Measurements from ENCODE around the gene CCDC171.

CCDC171 gene

DNA sequence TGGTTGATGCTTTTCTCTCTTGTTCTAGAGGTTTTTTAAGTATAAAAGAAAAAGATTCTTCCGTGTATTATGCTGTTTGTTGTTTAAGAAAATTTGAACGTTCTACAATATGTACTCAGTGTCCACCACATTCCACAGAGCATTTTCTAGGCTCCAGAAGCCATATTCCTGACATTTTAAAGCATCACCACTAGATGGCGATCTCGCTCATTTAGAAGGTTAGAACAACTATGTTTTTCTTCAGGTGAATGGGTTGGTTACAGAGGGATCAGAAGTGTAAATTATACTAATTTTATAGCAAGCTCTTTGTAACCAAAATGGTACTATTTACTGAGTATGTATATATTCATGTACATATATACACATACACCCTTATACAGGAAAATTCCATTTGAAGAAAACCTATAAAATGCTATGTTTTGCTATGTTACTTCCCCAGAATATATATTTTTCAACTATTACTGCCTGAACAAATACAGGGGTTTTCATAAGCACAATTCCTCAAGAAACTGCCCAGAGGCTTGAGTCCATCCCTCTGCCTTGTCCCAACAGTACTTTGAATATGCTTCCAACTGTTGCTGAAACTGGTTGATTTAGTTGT, 284.3 kb downstream of the CCDC171 start:
- Mint-ChIP-seq H3K36me3 (no peaks in the 10 kb centered on the region), H3K4me3 (no peak overlapping the region), H3K9me3 (no peaks in the 10 kb centered on the region), H3K4me1 (no peaks in the 10 kb centered on the region), H3K27ac (no peak overlapping the region), H3K27me3 (no peaks in the 10 kb centered on the region)
- ATAC-seq = no peak

- ATAC-seq = no peak
- H3K4me3 Mint-ChIP-seq = no peak overlapping the region
- H3K27me3 Mint-ChIP-seq = no peaks in the 10 kb centered on the region
- no peaks in the 10 kb centered on the region for H3K36me3 Mint-ChIP-seq
- H3K9me3 Mint-ChIP-seq = no peaks in the 10 kb centered on the region
- H3K27ac Mint-ChIP-seq = no peak overlapping the region
- H3K4me1 Mint-ChIP-seq = no peaks in the 10 kb centered on the region
Observed at GRCh38 chr9:15842051-15842450, 289.2 kb downstream of the CCDC171 start.

GRCh38 chr9:15843316-15843715, 290.5 kb downstream of the CCDC171 start:
- ATAC-seq = no peak
- Mint-ChIP-seq H3K27me3 (no peaks in the 10 kb centered on the region), H3K4me3 (no peak overlapping the region), H3K9me3 (no peaks in the 10 kb centered on the region), H3K4me1 (no peaks in the 10 kb centered on the region), H3K27ac (no peak overlapping the region), H3K36me3 (no peaks in the 10 kb centered on the region)

GRCh38 chr9:15843931-15844330, 291.1 kb downstream of the CCDC171 start:
- no peak overlapping the region for H3K4me3 Mint-ChIP-seq
- no peak overlapping the region for H3K27ac Mint-ChIP-seq
- H3K9me3 Mint-ChIP-seq = no peaks in the 10 kb centered on the region
- no peaks in the 10 kb centered on the region for H3K4me1 Mint-ChIP-seq
- no peaks in the 10 kb centered on the region for H3K36me3 Mint-ChIP-seq
- no peaks in the 10 kb centered on the region for H3K27me3 Mint-ChIP-seq
- no peak for ATAC-seq

DNA sequence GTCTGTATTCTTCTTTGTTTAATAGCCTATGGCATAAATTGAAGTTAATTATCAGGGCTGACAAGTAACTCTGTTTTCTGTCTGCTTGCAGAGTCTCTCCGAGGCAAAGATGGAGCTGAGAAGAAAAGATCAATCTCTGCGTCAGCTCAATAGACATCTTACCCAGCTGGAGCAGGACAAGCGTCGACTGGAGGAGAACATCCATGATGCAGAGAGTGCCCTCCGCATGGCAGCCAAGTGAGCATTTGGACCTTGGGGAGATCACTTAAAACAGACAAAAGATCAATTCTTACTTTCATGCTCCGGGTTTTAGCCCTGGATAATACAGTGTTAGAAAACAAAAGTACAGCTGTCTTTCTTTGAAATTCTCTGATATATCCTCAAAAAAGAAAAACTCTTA, 293.8 kb downstream of the CCDC171 start:
- ATAC-seq = no peak
- Mint-ChIP-seq H3K27ac (no peak overlapping the region), H3K27me3 (no peaks in the 10 kb centered on the region), H3K4me1 (no peaks in the 10 kb centered on the region), H3K9me3 (no peaks in the 10 kb centered on the region), H3K36me3 (no peaks in the 10 kb centered on the region), H3K4me3 (no peak overlapping the region)

DNA sequence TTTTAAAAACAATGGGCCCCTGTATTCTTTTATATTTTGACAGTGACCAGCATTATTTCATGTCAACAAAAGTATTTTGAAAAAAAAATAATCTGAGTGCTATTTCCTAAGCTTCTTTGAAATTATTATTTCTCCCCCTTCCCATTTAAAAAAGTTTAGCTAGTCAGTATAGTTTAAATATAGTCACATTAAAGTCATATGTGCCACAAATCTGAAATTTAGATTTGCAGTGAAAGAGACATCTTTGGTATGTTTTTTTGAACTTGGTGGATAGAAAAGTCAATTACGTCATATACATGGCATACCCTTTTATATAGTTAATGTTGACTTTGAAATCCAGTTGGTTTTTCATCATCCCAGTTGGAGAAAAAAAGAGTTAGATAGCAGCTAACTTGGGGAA, 297.0 kb downstream of the CCDC171 start:
- Mint-ChIP-seq H3K9me3 (no peaks in the 10 kb centered on the region), H3K4me1 (no peaks in the 10 kb centered on the region), H3K4me3 (no peak overlapping the region), H3K36me3 (no peaks in the 10 kb centered on the region), H3K27ac (no peak overlapping the region), H3K27me3 (no peaks in the 10 kb centered on the region)
- no peak for ATAC-seq

DNA sequence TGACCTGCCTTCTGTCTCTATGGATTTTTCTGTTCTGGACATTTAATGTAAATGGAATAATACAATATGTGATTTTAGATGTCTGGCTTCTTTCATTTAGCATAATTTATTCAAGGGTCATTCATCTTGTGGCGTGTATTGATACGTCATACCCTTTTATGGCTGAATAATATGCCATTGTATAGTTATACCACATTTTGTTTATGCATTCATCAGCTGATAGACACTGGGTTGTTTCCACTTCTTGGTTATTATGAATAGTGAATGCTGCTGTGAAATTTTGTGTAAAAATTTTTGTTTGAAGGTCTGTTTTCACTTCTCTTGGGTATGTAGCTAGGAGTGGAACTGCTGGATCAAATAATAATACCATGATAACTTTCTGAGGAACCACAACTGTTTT, 298.9 kb downstream of the CCDC171 start:
- Mint-ChIP-seq H3K27me3 (no peaks in the 10 kb centered on the region), H3K36me3 (no peaks in the 10 kb centered on the region), H3K4me3 (no peak overlapping the region), H3K4me1 (no peaks in the 10 kb centered on the region), H3K9me3 (no peaks in the 10 kb centered on the region), H3K27ac (no peak overlapping the region)
- no peak for ATAC-seq

DNA sequence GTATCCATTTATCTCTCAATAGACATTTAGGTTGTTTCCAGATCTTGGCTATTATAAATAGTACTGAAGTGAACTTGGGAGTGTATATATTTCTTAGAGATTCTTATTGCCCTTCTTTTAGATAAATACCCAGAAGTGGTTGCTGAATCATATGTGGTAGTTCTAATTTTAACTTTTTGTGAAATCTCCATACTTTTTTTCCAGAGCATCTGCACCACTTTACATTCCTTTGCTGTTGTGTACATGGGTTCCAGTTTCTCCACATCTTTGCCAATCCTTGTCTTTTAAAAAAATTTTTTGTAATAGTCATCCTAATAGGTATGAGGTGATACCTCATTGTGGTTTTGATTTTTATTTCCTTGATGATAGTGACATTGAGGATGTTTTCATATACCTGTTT, 303.7 kb downstream of the CCDC171 start:
- ATAC-seq = no peak
- Mint-ChIP-seq H3K4me3 (no peak overlapping the region), H3K4me1 (no peaks in the 10 kb centered on the region), H3K27ac (no peak overlapping the region), H3K9me3 (no peaks in the 10 kb centered on the region), H3K27me3 (no peaks in the 10 kb centered on the region), H3K36me3 (no peaks in the 10 kb centered on the region)

GRCh38 chr9:15867334-15867733, 314.5 kb downstream of the CCDC171 start:
- no peaks in the 10 kb centered on the region for H3K4me1 Mint-ChIP-seq
- no peak for ATAC-seq
- no peak overlapping the region for H3K27ac Mint-ChIP-seq
- H3K4me3 Mint-ChIP-seq = no peak overlapping the region
- peaks cover 3% of the 10 kb centered on the region for H3K36me3 Mint-ChIP-seq
- no peaks in the 10 kb centered on the region for H3K27me3 Mint-ChIP-seq
- no peaks in the 10 kb centered on the region for H3K9me3 Mint-ChIP-seq

GRCh38 chr9:15867988-15868387, 315.1 kb downstream of the CCDC171 start:
- H3K9me3 Mint-ChIP-seq = no peaks in the 10 kb centered on the region
- H3K4me3 Mint-ChIP-seq = no peak overlapping the region
- no peaks in the 10 kb centered on the region for H3K36me3 Mint-ChIP-seq
- ATAC-seq = no peak
- H3K4me1 Mint-ChIP-seq = no peaks in the 10 kb centered on the region
- no peaks in the 10 kb centered on the region for H3K27me3 Mint-ChIP-seq
- no peak overlapping the region for H3K27ac Mint-ChIP-seq

DNA sequence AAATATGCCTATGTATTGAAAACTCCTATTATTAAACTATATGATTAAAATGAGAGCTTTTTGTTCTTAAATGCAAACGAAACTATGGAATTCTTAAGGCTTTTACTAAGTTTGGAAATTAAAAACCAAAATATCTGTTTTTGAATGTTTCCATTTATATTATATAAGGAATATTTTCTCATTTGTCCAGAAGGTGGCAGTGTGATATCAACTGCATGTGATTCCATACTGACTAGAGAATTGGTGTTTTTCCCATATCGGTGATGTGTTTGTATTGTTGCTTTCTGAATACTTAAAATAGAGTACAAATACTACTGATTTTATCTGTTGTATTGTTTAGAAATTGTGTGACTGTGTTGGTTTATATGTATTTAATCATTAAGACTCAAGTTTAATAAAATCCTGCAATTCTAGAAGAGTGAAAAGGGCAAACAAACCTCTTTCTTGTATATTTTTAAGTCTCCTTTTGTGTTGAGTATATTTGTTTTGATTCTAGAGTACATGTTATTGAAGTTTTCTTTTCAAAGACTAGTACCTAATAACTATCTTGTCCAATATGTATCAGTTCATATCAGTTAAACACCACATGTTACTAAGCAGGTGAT, 320.8 kb downstream of the CCDC171 start:
- H3K4me1 Mint-ChIP-seq = no peaks in the 10 kb centered on the region
- ATAC-seq = no peak
- no peak overlapping the region for H3K4me3 Mint-ChIP-seq
- no peaks in the 10 kb centered on the region for H3K9me3 Mint-ChIP-seq
- H3K27ac Mint-ChIP-seq = no peak overlapping the region
- no peaks in the 10 kb centered on the region for H3K27me3 Mint-ChIP-seq
- H3K36me3 Mint-ChIP-seq = no peaks in the 10 kb centered on the region

DNA sequence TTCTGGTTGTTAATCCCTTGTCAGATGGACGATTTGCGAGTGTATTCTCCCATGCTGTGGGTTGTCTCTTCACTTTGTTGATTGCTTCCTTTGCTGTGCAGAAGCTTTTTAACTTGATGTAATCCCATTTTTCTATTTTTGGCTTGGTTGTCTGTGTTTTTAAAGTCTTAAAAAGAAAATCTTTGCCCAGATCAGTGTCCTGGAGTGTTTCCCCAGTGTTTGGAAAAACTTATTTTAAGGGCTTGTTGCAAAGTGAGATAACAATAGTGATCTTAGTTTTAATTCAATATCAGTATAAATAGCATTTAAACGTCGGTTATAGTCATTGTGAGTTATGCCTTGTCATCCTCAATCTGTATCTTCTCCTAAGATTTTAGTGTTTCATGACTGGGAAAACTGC, 329.5 kb downstream of the CCDC171 start:
- no peak overlapping the region for H3K27ac Mint-ChIP-seq
- no peaks in the 10 kb centered on the region for H3K4me1 Mint-ChIP-seq
- H3K27me3 Mint-ChIP-seq = no peaks in the 10 kb centered on the region
- peaks cover 5% of the 10 kb centered on the region for H3K9me3 Mint-ChIP-seq
- no peak for ATAC-seq
- H3K36me3 Mint-ChIP-seq = no peaks in the 10 kb centered on the region
- no peak overlapping the region for H3K4me3 Mint-ChIP-seq

- H3K9me3 Mint-ChIP-seq = peaks cover 5% of the 10 kb centered on the region
- no peaks in the 10 kb centered on the region for H3K36me3 Mint-ChIP-seq
- H3K27ac Mint-ChIP-seq = no peak overlapping the region
- no peaks in the 10 kb centered on the region for H3K27me3 Mint-ChIP-seq
- ATAC-seq = no peak
- no peak overlapping the region for H3K4me3 Mint-ChIP-seq
- no peaks in the 10 kb centered on the region for H3K4me1 Mint-ChIP-seq
Observed at GRCh38 chr9:15882883-15883282, 330.0 kb downstream of the CCDC171 start.

DNA sequence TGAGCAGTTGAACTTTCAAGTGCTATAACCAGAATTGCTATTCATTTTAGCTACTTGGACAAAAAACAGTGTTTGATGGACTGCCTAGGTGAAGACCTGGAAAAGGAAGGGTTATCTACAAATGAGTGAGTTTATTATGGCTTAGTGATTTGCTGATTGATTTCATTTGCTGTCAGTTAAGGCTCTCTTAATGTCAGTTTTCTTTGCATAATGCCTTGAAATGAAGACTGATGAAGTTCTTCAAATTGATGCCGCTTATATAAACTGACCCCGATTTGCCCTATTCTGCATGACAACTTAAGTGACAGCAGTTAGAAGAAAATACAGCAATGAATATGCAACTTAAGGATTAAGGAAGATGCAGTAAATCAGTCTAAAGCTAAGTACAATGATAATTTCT, 332.6 kb downstream of the CCDC171 start:
- no peak for ATAC-seq
- no peaks in the 10 kb centered on the region for H3K4me1 Mint-ChIP-seq
- peaks cover 5% of the 10 kb centered on the region for H3K9me3 Mint-ChIP-seq
- H3K27ac Mint-ChIP-seq = no peak overlapping the region
- no peaks in the 10 kb centered on the region for H3K36me3 Mint-ChIP-seq
- H3K27me3 Mint-ChIP-seq = no peaks in the 10 kb centered on the region
- H3K4me3 Mint-ChIP-seq = no peak overlapping the region

- Mint-ChIP-seq H3K4me3 (no peak overlapping the region), H3K36me3 (peaks cover 7% of the 10 kb centered on the region), H3K27ac (no peak overlapping the region), H3K27me3 (no peaks in the 10 kb centered on the region), H3K4me1 (no peaks in the 10 kb centered on the region), H3K9me3 (peaks cover 7% of the 10 kb centered on the region)
- no peak for ATAC-seq
Observed at GRCh38 chr9:15889555-15889954, 336.7 kb downstream of the CCDC171 start.

DNA sequence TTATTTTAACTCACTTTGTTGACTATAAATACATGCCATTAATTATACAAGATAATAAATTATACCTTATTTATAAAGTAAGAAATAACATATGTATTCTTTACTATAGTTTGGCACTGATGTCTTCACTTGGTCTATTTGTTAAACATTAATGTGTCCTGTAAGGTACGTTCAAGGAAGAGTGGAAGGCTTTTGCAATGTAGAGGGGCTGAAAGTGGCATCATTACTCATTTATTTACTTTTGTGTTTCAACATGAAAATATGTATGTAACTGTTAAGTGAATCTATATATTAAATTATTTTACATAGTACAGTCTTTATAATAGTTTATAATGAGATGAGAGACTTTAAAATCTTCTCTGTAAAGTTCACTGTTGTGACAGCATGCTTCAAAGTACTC, 348.7 kb downstream of the CCDC171 start:
- ATAC-seq = no peak
- peaks cover 9% of the 10 kb centered on the region for H3K9me3 Mint-ChIP-seq
- H3K4me1 Mint-ChIP-seq = no peaks in the 10 kb centered on the region
- H3K27ac Mint-ChIP-seq = no peak overlapping the region
- H3K27me3 Mint-ChIP-seq = no peaks in the 10 kb centered on the region
- no peaks in the 10 kb centered on the region for H3K36me3 Mint-ChIP-seq
- no peak overlapping the region for H3K4me3 Mint-ChIP-seq

DNA sequence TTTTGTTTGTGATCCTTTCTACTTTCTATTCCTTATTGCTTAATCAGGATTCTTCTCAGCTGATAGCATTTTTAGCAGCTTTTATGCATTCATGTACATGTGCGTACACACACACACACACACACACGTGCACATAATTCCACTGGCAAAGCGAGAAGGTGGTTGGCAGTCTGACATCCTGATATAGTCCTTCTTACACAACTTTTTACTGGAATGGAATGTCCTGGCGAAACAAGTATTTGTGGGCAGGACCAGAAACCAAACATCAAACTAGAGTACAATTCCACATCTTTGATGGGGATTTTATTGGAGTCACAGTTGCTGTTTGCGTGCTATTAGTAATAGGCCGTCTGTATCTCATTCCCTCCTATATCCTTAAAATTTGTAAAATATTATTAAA, 356.5 kb downstream of the CCDC171 start:
- H3K36me3 Mint-ChIP-seq = no peaks in the 10 kb centered on the region

More for the DNA sequence above, 356.5 kb downstream of the CCDC171 start:
- ATAC-seq = no peak
- Mint-ChIP-seq H3K4me3 (no peak overlapping the region), H3K27ac (no peak overlapping the region), H3K27me3 (no peaks in the 10 kb centered on the region), H3K9me3 (peaks cover 19% of the 10 kb centered on the region), H3K4me1 (no peaks in the 10 kb centered on the region)
